SK-N-SH treated with all-trans-retinoic acid at 6 μM for 48 hours (cell line): ENCODE data around the gene RRAS.

Experiments
- ATAC-seq: fragments of 200-7000 bp; cut with Tn5 transposase; 3 replicates; pipeline ENCODE4 v1.9.1; 2020; ENCODE audit warnings: mild to moderate bottlenecking, moderate library complexity
- ARNTL ChIP-seq: fragments of 450-650 bp; formaldehyde crosslinking; IDR thresholded peaks from 2 replicates; pipeline ENCODE4 v1.5.0; 2020; ENCODE audit warnings: low read depth, mild to moderate bottlenecking, moderate library complexity, borderline replicate concordance
- BACH2 ChIP-seq: fragments of 250-450 bp; sonication (Bioruptor Pico); IDR thresholded peaks from 2 replicates; pipeline ENCODE4 v1.9.0; 2021; ENCODE audit warnings: mild to moderate bottlenecking, borderline replicate concordance
- CSDC2 ChIP-seq: fragments of 250-450 bp; sonication (Bioruptor Pico); IDR thresholded peaks from 2 replicates; pipeline ENCODE4 v1.5.0; 2020; ENCODE audit warnings: mild to moderate bottlenecking, moderate library complexity
- ESRRG ChIP-seq: fragments of 250-450 bp; sonication (Bioruptor Pico); IDR thresholded peaks from 2 replicates; pipeline ENCODE4 v1.6.1; 2021; ENCODE audit warnings: mild to moderate bottlenecking
- ISL1 ChIP-seq: fragments of 250-450 bp; sonication (Bioruptor Pico); IDR thresholded peaks from 2 replicates; pipeline ENCODE4 v2.1.2; 2022; ENCODE audit warnings: mild to moderate bottlenecking, moderate library complexity
- POU6F1 ChIP-seq: fragments of 250-450 bp; sonication (Bioruptor Pico); IDR thresholded peaks from 2 replicates; pipeline ENCODE4 v1.8.0; 2021; ENCODE audit warnings: low read depth, mild to moderate bottlenecking, moderate library complexity, borderline replicate concordance
- PPARA ChIP-seq: fragments of 250-450 bp; sonication (Bioruptor Pico); IDR thresholded peaks from 2 replicates; pipeline ENCODE4 v1.5.0; 2020; ENCODE audit warnings: mild to moderate bottlenecking, borderline replicate concordance
- RARB ChIP-seq: fragments of 250-450 bp; sonication (Bioruptor Pico); IDR thresholded peaks from 2 replicates; pipeline ENCODE4 v1.8.0; 2021; ENCODE audit warnings: mild to moderate bottlenecking, moderate library complexity
- TCF4 ChIP-seq: fragments of 250-450 bp; sonication (Bioruptor Pico); IDR thresholded peaks from 2 replicates; pipeline ENCODE4 v1.8.0; 2021; ENCODE audit warnings: mild to moderate bottlenecking, moderate library complexity, borderline replicate concordance
- TOX ChIP-seq: fragments of 250-450 bp; sonication (Bioruptor Pico); IDR thresholded peaks from 2 replicates; pipeline ENCODE4 v1.8.0; 2021; ENCODE audit warnings: mild to moderate bottlenecking, moderate library complexity, borderline replicate concordance
- TSHZ2 ChIP-seq: fragments of 250-450 bp; sonication (Bioruptor Pico); IDR thresholded peaks from 2 replicates; pipeline ENCODE4 v1.5.0; 2020; ENCODE audit warnings: mild to moderate bottlenecking, moderate library complexity
- ZC3H10 ChIP-seq: fragments of 250-450 bp; sonication (Bioruptor Pico); IDR thresholded peaks from 2 replicates; pipeline ENCODE4 v1.5.1; 2021; ENCODE audit warnings: mild to moderate bottlenecking, moderate library complexity
- ZFP3 ChIP-seq: fragments of 250-450 bp; sonication (Bioruptor Pico); IDR thresholded peaks from 2 replicates; pipeline ENCODE4 v1.5.0; 2020; ENCODE audit warnings: mild to moderate bottlenecking, moderate library complexity
- ZFP30 ChIP-seq: fragments of 450-650 bp; formaldehyde crosslinking; IDR thresholded peaks from 2 replicates; pipeline ENCODE4 v1.5.0; 2022; ENCODE audit warnings: mild to moderate bottlenecking, moderate library complexity
- ZNF565 ChIP-seq: fragments of 450-650 bp; formaldehyde crosslinking; conservative IDR thresholded peaks from 2 replicates; pipeline ENCODE4 v1.5.0; 2020; ENCODE audit warnings: low read depth, mild to moderate bottlenecking, moderate library complexity
- ZNF70 ChIP-seq: fragments of 450-650 bp; formaldehyde crosslinking; IDR thresholded peaks from 2 replicates; pipeline ENCODE4 v1.5.0; 2020; ENCODE audit warnings: mild to moderate bottlenecking, moderate library complexity
- ZNF8 ChIP-seq: fragments of 450-650 bp; formaldehyde crosslinking; IDR thresholded peaks from 2 replicates; pipeline ENCODE4 v1.5.0; 2020; ENCODE audit warnings: mild to moderate bottlenecking, moderate library complexity
- TF ChIP-seq, protein P1 (sequence below): fragments of 250-450 bp; sonication (Bioruptor Pico); IDR thresholded peaks from 2 replicates; pipeline ENCODE4 v1.5.1; 2021; ENCODE audit warnings: mild to moderate bottlenecking, moderate library complexity
- TF ChIP-seq, protein P2 (sequence below): fragments of 250-450 bp; sonication (Bioruptor Pico); IDR thresholded peaks from 2 replicates; pipeline ENCODE4 v1.8.0; 2020; ENCODE audit warnings: mild to moderate bottlenecking, moderate library complexity, borderline replicate concordance
- TF ChIP-seq, protein P3 (sequence below): fragments of 250-450 bp; sonication (Bioruptor Pico); IDR thresholded peaks from 2 replicates; pipeline ENCODE4 v1.5.1; 2020; ENCODE audit warnings: low read depth, mild to moderate bottlenecking, moderate library complexity

RRAS gene

GRCh38 chr19:49662011-49662410, 22.1 kb upstream of the RRAS start:
- TF ChIP-seq, protein P1, sequence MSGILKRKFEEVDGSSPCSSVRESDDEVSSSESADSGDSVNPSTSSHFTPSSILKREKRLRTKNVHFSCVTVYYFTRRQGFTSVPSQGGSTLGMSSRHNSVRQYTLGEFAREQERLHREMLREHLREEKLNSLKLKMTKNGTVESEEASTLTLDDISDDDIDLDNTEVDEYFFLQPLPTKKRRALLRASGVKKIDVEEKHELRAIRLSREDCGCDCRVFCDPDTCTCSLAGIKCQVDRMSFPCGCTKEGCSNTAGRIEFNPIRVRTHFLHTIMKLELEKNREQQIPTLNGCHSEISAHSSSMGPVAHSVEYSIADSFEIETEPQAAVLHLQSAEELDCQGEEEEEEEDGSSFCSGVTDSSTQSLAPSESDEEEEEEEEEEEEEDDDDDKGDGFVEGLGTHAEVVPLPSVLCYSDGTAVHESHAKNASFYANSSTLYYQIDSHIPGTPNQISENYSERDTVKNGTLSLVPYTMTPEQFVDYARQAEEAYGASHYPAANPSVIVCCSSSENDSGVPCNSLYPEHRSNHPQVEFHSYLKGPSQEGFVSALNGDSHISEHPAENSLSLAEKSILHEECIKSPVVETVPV (CRISPR knock-in tag): no peak
- no peak for TF ChIP-seq BACH2 (CRISPR knock-in tag)
- TF ChIP-seq, all 23 proteins: peak for 0
- ATAC-seq: no peak

DNA sequence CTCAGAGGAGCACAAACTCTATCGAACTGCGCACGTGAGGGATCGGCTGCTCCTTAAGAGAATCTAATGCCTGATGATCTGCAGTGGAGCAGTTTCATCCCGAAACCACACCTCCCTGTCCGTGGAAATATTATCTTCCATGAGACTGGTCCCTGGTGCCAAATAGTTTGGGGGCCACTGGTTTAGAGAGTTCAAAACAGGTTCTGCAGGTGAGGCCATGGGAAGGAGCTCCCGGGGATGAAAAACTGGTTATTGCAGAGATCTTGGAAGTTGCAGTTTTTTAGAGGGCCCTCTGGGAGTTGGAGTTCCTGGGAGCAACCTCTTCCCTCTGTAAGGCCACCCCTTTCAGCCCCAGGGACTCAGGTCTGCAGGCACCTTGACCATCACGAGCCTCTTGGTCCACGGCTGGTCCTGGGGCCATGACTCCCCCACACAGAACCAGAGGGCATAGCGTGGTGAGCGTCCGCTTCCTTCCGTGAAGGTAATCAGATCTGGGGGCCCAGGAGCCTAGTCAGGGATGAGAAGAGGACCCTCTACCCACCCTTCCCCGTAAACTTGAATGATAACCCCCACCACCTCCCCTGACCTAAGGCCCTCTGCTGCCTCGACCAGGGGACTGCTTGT, 20.5 kb upstream of the RRAS start:
- no peak for TF ChIP-seq PPARA (CRISPR knock-in tag)
- TF ChIP-seq TCF4 (CRISPR knock-in tag): no peak
- TF ChIP-seq ZNF70: no peak
- ATAC-seq: no peak

GRCh38 chr19:49658566-49659442, 18.9 kb upstream of the RRAS start:
- ATAC-seq: no peak
- TF ChIP-seq, protein P2, sequence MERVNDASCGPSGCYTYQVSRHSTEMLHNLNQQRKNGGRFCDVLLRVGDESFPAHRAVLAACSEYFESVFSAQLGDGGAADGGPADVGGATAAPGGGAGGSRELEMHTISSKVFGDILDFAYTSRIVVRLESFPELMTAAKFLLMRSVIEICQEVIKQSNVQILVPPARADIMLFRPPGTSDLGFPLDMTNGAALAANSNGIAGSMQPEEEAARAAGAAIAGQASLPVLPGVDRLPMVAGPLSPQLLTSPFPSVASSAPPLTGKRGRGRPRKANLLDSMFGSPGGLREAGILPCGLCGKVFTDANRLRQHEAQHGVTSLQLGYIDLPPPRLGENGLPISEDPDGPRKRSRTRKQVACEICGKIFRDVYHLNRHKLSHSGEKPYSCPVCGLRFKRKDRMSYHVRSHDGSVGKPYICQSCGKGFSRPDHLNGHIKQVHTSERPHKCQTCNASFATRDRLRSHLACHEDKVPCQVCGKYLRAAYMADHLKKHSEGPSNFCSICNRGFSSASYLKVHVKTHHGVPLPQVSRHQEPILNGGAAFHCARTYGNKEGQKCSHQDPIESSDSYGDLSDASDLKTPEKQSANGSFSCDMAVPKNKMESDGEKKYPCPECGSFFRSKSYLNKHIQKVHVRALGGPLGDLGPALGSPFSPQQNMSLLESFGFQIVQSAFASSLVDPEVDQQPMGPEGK: no peak
- TF ChIP-seq ESRRG (CRISPR knock-in tag) (no peak), ZFP3 (CRISPR knock-in tag) (no peak)
- TF ChIP-seq, all 23 proteins: peak for 0

- TF ChIP-seq TCF4 (CRISPR knock-in tag) (no peak), POU6F1 (CRISPR knock-in tag) (no peak), ISL1 (CRISPR knock-in tag) (no peak), ZFP30 (CRISPR knock-in tag) (no peak), ESRRG (CRISPR knock-in tag) (no peak), CSDC2 (CRISPR knock-in tag) (no peak), ARNTL (CRISPR knock-in tag) (no peak), BACH2 (CRISPR knock-in tag) (no peak), RARB (CRISPR knock-in tag) (no peak), ZNF565 (CRISPR knock-in tag) (no peak), ZC3H10 (CRISPR knock-in tag) (no peak), ZFP3 (CRISPR knock-in tag) (no peak), ZNF70 (no peak), PPARA (CRISPR knock-in tag) (no peak), ZNF8 (CRISPR knock-in tag) (no peak), TSHZ2 (CRISPR knock-in tag) (no peak), TOX (no peak)
- TF ChIP-seq, protein P1 (CRISPR knock-in tag): no peak
- TF ChIP-seq, protein P3, sequence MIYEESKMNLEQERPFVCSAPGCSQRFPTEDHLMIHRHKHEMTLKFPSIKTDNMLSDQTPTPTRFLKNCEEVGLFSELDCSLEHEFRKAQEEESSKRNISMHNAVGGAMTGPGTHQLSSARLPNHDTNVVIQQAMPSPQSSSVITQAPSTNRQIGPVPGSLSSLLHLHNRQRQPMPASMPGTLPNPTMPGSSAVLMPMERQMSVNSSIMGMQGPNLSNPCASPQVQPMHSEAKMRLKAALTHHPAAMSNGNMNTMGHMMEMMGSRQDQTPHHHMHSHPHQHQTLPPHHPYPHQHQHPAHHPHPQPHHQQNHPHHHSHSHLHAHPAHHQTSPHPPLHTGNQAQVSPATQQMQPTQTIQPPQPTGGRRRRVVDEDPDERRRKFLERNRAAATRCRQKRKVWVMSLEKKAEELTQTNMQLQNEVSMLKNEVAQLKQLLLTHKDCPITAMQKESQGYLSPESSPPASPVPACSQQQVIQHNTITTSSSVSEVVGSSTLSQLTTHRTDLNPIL (CRISPR knock-in tag): no peak
- TF ChIP-seq, protein P2: no peak
- ATAC-seq: no peak
Measured at GRCh38 chr19:49658139-49658517, 18.2 kb upstream of the RRAS start.
